ENCODE measurements around the gene BNC2.

BNC2 gene

DNA sequence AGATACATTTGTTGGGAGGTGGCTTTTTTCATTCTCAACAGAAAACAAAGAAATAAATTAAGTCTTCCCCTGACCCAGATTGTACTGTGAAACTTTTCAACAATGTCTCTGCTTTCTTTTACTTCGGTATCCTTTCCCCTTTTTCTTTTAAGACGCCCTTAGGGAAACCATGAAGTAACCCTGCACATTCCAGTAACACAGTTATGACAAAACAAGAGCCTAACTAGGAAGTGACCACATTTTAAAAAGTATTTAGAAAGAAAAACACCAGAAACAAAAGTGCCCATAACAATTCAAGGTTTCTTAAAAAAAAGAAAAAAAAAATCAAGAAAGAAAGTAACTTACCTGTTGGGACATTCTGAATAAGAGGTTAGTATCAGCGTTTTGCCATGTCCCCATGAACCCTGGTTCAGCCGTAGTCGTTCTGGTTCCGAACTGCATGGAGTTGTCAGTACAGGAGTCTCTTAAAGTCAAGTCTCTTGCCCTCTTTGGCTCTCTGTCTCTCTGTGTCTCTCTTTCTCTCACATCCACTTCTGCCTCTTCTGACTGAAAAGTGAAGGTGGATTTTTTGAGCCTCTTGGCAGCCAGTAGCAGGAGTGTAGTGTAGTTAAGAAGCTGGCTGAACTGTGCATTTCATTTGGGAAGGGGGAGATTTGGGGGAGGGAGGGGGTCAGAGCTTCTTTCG lies 142.9 kb downstream of the BNC2 start:
- POLR2A ChIA-PET: no interaction called here
- TF ChIP-seq, protein P1, sequence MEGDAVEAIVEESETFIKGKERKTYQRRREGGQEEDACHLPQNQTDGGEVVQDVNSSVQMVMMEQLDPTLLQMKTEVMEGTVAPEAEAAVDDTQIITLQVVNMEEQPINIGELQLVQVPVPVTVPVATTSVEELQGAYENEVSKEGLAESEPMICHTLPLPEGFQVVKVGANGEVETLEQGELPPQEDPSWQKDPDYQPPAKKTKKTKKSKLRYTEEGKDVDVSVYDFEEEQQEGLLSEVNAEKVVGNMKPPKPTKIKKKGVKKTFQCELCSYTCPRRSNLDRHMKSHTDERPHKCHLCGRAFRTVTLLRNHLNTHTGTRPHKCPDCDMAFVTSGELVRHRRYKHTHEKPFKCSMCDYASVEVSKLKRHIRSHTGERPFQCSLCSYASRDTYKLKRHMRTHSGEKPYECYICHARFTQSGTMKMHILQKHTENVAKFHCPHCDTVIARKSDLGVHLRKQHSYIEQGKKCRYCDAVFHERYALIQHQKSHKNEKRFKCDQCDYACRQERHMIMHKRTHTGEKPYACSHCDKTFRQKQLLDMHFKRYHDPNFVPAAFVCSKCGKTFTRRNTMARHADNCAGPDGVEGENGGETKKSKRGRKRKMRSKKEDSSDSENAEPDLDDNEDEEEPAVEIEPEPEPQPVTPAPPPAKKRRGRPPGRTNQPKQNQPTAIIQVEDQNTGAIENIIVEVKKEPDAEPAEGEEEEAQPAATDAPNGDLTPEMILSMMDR (IDR thresholded peaks at IDR 0.05; ENCODE audit: control extremely low read depth, extremely low read depth, low read depth, missing control alignments): no peak
- CTCF ChIA-PET: no interaction called here
- no peak for DNase-seq (ENCODE audit: extremely low spot score)

DNA sequence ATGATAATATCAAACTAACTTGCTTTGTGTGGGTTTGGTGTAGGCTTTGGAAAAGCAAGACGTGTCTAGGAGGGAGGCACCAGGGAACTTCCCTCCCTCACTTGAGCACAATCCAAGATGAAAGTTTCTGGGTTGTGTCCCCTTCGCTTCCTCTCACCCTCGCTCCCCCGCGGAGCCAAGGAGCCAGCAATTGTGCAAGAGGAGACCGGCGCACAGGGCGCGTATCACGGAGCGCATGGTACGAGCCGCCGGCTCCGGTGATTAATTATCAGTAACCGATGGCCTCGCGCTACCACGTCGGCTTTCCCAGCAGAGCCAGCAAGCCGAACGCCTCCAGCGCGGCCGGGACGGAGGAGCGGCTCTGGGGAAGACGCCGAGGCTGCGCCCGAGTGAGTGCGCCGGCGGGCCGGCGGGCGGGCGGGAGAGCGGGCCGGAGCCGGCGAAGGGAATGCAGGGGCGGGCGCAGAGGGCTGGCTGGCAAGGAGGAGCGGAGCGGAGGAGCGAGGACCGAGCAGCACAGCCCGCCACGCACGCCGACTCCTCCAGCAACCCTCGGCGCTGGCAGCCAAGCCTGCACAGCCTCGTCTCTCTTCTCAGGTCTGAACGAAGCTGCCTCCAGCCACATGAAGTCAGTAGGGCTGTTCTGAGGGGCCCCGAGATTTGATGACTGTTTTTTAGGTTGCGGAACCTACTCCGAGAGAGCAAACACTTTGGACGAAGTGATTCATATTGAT lies 143.6 kb downstream of the BNC2 start:
- TF ChIP-seq, protein P1 (IDR thresholded peaks at IDR 0.05; ENCODE audit: control extremely low read depth, extremely low read depth, low read depth, missing control alignments): no peak
- DNase-seq (ENCODE audit: extremely low spot score): no peak
- ChIA-PET POLR2A (no interaction called here), CTCF (no interaction called here)

DNA sequence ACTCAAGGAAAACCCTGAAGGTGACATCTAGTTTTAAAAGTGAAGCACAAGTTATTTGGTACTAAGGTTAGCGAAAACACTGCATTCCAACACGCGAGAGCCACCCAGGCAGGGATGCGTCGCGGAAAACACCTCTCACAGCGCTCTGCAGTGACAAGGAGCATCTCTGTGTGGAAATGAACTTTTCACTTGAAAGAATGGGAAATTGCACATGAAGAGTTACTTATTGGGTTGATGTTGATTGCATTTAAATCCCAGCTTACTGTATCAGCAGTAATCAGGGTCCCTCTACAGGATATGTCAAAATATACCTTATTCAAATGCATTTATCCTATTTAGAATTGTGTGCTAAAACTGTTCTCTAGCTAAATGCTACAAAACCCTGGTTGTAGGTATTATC lies 144.4 kb downstream of the BNC2 start:
- TF ChIP-seq, protein P1 (IDR thresholded peaks at IDR 0.05; ENCODE audit: control extremely low read depth, extremely low read depth, low read depth, missing control alignments): no peak
- POLR2A ChIA-PET: interaction anchor here (0.6 kb wide), 1 partner anchor 91 kb away, joined by 4 read pairs; no protein-coding TSS in a partner anchor
- no peak for DNase-seq (ENCODE audit: extremely low spot score)
- CTCF ChIA-PET: no interaction called here

DNA sequence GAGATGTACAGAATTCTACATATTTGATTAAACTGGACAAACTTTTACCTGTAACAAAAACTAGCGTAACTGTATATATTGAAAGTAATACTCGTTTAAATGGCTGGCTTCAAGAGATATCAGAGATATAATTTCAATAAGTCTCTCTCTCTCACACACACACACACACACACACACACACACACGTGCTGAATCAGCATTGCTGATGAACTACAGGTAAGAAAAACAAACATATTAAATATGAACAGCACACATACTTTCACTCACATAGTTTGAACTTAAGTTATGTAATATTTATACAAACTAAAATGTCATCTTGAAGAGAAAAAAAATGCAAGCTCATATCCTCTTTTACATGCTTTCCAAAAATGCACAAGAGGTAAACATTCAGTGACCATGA lies 145.4 kb downstream of the BNC2 start:
- CTCF ChIA-PET: no interaction called here
- DNase-seq (ENCODE audit: extremely low spot score): no peak
- POLR2A ChIA-PET: no interaction called here
- TF ChIP-seq, protein P1 (IDR thresholded peaks at IDR 0.05; ENCODE audit: control extremely low read depth, extremely low read depth, low read depth, missing control alignments): no peak

DNA sequence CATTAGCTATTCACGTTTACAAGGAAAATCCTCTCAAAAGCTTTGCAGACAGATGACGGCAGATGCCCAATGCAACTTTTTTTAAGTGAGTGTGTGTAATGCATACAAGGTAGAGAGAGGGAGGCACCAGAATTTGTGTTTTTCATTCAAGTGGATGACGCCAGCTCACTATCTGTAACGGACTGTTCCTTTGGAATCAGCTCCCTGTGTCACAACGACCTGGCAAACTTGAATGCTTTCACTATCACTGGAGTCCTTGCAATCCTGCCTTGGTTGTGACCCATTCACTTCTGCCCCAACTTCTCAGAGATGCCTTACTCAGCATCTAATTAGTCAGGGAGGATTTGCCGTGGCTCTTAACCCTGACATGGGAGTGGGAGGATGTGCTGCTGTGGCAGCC lies 148.5 kb downstream of the BNC2 start:
- TF ChIP-seq, protein P1 (IDR thresholded peaks at IDR 0.05; ENCODE audit: control extremely low read depth, extremely low read depth, low read depth, missing control alignments): no peak
- DNase-seq (ENCODE audit: extremely low spot score): no peak
- CTCF ChIA-PET: no interaction called here
- POLR2A ChIA-PET: no interaction called here

DNA sequence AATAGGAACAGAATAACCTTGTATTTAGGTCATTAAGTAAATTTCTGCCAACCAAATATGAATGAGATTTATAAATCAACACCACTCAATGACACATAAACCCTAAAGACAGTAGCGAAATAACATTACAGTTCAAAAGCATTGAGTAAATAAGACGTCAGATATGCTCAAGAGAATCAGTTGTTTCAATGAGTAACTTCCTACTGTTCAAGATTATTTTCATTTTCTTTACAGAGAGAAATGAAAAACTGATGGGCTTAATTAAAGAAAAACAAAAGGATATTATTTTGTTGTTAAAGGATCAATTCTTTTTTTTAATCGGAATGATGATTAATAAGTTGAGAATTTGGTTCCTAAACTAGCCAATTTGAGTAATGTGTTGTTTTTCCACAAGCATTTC lies 150.1 kb downstream of the BNC2 start:
- ChIA-PET POLR2A (no interaction called here), CTCF (no interaction called here)

More for the DNA sequence above, 150.1 kb downstream of the BNC2 start:
- TF ChIP-seq, protein P1 (IDR thresholded peaks at IDR 0.05; ENCODE audit: control extremely low read depth, extremely low read depth, low read depth, missing control alignments): no peak
- DNase-seq (ENCODE audit: extremely low spot score): no peak

All from GM10248 (cell line).